ENCODE results near the gene TECPR2.

TECPR2 gene

DNA sequence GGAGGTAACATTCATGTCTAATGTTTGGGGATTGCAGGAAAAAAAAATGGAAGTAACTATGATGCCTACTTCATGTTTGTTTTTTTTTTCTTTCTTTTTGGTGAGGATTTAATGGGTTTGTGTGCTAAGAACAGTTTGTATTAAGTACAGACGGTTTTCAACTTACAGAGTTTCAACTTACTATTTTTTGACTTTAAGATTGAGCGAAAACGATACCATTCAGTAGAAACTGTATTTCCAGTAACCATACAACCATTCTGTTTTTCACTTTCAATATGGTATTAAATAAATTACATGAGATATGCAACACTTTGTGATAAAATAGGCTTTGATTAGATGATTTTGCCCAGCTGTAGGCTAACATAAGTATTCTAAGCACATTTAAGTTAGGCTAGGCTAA lies 10.4 kb downstream of the TECPR2 start:
- no peak for DNase-seq (ENCODE audit: low read depth)

DNA sequence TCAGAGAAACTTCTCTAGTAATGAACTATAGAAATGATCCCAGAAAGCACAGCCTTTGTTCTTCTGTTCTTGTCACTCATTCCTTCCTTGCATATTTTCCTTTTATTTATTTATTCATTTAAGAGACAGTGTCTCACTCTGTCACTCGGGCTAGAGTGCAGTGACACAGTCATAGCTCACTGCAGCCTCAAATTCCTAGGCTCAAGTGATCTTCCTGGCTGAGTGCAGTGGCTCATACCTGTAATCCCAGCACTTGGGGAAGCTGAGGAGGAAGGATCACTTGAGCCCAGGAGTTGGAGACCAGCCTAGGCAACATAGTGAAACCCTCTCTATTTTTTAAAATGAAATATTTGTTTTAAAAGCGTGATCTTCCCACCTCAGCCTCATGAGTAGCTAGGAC lies 11.5 kb downstream of the TECPR2 start:
- no peak for DNase-seq (ENCODE audit: low read depth)

DNA sequence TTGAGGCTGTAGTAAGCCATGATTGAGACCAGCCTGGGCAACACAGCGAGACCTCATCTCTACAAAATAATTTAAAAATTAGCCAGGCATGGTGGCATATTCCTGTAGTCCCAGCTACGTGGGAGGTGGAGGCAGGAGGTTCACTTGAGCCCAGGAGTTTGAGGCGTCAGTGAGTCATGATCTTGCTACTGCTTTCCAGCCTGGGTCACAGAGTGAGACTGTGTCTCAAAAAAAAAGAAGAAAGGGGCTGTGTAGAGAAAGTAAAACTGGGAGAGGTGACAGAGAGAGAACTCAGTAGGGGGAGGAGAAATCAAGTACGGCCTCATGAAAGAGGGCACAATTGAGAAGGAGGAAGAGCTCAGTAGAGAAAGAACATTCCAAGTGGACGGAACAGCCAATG lies 12.4 kb downstream of the TECPR2 start:
- no peak for DNase-seq (ENCODE audit: low read depth)

DNA sequence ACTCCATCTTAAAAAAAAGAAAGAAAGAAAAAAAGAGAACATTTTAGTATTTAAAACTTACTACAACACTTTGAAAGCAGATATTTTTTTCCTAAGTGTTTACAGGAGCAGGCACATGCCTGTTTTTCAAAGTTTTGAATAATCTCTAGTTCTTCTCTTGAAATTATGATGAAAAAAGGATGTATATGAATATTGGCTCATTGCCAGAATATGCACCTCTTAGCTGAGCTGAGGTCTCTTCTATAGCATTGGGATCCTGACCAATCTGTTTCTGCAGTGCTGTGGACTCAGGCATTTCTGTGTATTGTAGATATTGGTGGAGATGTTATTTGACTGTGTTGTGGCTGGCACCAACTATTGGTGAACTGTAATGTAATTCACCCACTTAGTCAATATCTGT lies 15.0 kb downstream of the TECPR2 start:
- DNase-seq (ENCODE audit: low read depth): no peak

DNA sequence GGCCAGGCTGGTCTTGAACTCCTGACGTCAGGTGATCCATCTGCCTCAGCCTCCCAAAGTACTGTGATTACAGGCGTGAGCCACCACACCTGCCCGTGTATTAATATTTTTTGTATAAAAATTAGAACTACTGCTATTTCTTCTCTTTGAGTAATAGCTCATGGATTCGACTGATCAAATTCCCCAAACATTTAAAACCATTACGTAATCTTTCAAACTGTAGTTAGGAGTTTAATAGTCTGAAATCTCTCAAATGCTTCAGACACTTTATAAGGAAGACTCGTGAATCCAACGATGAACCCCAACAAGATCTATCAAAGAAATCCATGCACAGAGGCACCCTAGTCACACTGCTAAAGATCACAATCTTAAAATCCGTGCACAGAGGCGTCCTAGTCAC lies 16.1 kb downstream of the TECPR2 start:
- DNase-seq (ENCODE audit: low read depth): no peak

DNA sequence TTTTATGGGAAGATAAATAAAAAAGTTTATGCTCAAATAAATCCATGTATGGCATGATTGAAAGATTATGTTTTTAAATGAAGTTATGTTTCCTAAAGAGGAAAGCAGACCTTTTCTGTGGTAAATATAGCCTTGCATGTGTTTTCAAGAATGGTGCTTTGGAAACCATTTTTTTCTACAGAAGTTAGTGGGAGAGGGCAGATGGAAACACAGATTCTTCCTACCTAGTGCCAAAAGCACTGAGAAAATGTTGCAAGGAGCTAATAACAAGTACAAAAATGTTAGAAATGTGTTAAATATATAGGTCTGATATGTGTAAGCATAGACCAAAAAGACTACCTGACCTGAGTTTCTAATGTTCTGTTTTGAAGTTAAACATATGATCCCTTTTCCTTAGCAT lies 24.3 kb downstream of the TECPR2 start:
- DNase-seq (ENCODE audit: low read depth): no peak

DNA sequence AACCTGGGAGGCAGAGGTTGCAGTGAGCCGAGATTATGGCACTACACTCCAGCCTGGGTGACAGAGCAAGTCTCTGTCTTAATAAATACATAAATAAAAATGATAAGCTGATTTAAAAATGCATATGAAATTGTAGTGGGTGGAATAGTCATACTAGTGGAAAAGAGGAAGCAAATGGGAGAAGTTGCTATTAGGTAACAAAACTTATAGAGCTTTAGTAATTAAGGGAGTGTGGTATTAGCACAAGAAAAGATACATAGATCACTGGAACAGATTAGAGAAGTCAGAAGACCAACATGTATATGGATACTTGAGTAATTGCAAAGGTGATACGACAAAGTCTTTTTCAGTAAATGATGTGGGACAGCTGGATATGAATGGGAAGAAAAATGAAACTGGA lies 26.5 kb downstream of the TECPR2 start:
- no peak for DNase-seq (ENCODE audit: low read depth)

DNA sequence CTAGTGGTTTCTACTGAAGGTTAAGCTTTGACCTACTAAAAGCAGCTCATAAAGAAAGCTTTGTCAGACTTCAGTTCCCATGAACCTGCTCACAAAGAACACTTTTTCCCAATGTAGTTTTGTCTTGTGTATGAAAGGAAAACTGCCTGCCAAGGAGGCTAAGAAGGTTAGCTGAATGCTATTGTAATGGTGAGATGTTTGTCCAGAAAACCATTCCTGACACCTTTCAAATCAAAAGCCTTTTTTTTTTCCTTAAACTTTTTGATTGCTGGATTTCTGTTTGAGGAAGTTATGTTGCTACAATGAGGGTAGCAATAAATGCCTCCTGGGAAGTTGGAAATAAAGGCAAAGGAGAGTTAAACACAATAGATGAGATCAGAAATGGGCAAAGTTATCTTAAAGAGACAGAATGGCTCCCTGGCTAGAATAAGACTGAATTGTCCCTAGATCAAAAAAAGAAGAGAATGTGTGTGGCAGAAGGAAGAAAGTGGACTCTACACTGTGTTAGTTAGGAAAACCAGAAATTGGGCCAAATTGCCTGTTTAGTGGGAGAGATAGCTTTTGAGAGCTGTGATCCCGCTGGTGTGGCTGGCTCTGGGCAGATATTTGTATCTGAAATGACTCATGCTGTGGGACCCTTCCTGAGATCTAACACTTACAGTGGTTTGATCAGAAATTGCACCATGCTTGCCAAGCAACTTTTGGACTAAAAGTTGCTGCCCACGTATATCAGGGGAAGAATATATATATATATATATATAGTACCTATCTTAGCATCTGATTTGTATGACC lies 27.5 kb downstream of the TECPR2 start:
- DNase-seq (ENCODE audit: low read depth): no peak

DNA sequence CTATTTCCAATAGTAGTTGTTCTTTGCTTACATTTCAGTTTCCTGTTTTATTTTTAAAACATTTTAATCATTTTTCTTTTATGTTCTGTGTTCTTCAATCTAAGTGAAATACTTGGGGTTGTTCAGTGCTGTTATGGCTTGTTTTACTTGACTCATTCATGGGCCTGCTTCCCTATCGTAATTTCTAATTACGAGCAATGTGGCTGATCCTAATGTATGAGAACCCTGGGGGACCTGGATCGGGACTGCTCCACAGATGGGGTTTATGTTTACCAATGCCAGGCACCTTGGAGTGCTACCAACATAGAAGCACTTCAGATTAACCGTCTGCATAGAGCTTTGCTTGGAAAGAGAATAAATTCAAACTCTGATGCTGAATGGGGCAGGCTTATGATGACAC lies 29.8 kb downstream of the TECPR2 start:
- no peak for DNase-seq (ENCODE audit: low read depth)

DNA sequence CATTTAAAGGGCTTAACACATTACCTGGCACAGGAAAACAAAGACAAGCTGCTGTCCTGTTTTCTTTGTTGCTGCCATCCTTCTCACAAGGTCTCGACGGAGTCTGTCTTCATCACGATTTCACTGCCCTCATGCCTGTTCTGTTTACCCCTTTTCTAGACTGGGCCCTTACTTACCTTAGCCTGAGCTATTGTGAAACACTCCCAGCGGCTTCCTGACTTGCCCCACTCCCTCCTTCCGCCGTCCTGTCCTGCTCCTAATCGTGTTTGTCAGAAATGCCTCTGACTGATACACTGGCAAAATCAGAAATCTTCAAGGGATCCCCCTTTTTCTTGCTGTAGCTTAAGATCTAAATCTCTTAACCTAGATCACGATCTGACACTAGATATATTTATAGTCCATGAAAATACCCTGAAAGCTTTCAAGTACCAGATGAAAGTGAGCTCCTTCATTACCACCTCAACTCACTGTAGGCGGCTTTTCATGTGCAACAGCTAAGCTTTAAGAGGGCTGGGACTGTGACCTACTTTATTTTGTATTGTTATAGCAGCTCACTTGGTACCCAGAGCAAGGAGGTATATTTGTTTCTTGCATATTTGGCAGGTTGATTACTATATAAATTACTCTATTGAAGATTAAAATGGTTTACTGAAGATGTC lies 32.1 kb downstream of the TECPR2 start:
- DNase-seq (ENCODE audit: low read depth): no peak

DNA sequence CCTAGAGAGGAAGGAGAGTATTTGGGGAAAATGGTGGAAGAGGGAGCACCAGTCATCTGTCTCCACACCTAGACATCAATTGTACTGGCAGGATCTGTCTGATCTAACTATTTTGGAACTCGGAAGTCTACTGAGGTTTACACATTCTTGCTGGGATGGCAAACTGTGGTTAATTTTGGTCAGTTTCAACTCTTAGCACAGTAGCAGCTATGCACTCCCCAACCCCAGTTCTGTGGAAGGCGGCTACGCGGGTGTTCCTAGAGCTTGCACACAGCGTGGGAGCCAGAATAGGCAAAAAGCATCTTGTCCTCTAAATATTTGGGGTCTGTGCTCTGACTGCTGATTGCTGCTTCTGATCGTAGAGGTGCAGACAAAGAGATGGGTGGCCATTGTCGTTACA lies 33.8 kb downstream of the TECPR2 start:
- DNase-seq (ENCODE audit: low read depth): no peak

DNA sequence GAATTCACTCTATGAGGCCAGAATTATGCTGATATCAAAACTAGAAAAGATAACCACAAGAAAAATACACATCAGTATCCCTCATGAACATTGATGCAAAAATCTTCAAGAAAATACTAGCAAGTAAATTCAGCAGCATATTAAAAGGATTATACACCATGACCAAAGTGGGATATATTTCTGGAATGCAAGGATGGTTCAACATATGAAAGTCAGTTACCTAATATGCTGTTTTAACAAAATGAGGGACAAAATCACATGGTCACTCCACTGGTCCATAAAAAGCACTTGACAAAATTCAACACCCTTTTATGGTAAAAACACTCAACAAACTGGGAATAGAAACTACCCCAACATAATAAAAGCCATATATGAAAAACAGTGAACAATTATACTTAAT lies 40.3 kb downstream of the TECPR2 start:
- DNase-seq (ENCODE audit: low read depth): no peak

DNA sequence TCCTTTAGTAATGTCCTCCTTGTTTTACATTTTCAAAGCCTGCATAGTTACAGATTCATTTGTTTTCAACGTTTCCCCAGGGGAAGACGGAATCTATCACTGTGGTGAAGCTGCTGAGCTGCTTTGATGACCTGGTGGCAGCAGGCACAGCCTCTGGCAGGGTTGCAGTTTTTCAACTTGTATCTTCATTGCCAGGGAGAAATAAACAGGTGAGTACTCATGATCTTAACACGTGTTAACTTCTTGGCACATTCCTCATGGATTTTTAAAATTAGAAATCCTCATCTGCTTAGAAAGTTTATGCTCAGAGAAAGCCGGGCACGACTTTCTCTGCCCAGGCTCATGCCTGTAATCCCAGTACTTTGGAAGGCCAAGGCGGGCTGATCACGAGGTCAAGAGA lies 44.5 kb downstream of the TECPR2 start:
- DNase-seq (ENCODE audit: low read depth): no peak

DNA sequence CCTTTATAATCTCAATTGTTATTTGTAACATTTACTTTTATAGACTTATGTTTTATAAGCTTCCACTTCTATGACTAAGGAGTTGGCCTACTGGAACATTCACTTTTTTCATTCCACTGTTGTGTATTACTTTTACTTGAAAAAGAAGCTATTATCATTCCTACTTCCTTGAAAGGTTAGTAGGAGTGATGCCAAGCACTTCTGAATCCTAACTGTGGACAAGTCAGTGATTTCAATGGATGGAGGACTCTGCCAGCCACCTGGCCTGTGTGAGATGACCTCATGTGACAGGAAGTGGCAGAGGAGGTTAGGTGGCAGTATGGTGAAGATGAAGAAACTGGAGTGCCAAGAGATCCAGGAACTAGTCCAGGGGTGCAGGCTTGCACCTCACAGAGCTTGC lies 46.0 kb downstream of the TECPR2 start:
- DNase-seq (ENCODE audit: low read depth): no peak

DNA sequence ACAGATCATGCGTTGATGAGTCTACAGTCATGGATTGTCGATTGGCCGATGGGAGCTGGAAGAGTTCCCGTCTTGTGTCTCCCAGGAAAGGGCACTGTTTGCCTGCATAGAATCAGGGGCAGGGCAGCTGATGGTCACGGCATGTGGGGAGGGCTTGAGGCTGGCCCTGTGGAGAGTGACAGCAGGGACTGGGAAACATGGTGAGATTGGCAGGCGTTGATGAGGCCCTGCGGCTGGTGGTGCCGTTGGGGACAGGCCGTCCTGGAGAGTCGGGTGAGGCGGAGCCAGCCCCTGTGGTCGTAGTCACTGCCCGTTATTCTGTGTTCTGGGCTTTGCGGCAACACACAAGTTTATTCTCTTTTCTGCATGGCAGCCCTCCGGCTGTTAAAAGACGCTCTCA lies 52.9 kb downstream of the TECPR2 start:
- DNase-seq (ENCODE audit: low read depth): no peak

DNA sequence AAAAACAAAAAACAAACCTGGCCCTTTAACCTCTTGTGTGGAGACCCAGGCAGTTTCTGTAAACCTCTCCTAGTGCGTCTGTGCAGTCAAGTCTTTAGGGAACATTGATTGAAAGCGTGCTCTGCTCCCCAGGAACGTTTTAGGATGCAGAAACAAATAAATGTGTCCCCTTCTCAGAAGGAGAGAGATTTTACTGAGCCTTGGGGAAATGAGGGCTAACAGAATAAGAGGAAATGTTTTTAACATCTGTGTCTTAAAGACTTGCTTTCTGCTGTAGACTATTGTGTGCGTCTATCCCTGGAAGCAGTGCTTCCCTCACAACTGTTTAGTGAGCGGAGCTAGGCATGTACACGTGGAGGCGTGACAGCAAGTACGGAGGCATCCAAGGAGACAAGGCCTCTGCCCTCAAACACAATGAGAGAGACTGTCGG lies 54.3 kb downstream of the TECPR2 start:
- DNase-seq (ENCODE audit: low read depth): no peak

DNA sequence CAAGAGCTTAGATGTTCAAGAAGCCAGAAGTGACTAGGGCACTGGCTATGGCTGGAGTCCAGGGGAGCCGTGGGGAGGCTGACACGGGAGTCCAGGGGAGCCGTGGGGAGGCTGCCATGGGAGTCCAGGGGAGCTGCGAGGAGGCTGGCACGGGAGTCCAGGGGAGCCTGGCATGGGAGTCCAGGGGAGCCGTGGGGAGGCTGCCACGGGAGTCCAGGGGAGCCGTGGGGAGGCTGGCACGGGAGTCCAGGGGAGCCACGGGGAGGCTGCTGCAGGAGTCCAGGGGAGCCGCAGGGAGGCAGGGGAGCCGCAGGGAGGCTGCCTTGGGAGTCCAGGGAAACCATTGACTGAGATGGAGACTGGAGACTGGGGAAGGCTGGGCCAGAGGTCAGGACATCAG lies 54.9 kb downstream of the TECPR2 start:
- no peak for DNase-seq (ENCODE audit: low read depth)

DNA sequence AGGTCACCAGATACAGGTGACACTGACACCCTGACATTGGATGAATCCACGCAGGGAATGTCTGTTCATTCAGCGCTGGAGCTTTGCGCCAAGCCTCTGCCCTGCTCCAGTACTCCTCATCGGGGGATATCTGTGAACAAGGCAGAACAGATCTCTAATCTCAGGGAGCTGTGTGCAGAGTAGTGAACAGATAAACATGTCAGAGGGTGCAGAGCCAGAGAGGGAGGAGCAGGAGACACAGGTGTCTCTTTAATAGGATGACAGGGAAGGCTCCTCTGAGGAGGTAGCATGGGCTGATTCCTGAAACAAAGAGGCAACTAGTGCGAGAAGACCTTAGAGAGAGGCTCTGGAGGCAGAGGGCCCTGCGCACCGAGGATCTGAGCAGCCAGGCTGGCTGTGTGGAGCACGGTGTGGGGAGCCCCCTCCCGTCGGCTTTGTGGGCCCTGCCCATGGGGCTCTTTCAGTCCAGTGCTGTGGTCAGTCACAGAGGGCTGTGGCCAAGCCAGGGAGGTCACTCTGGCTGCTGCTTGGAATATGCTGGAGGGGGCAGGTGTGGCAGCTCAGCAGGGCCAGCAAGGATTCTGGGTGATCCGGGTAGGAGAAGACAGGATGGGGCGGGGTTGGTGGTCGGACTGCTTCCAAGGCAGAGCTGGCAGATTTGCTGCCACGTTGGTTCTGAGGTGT lies 55.6 kb downstream of the TECPR2 start:
- DNase-seq (ENCODE audit: low read depth): no peak

DNA sequence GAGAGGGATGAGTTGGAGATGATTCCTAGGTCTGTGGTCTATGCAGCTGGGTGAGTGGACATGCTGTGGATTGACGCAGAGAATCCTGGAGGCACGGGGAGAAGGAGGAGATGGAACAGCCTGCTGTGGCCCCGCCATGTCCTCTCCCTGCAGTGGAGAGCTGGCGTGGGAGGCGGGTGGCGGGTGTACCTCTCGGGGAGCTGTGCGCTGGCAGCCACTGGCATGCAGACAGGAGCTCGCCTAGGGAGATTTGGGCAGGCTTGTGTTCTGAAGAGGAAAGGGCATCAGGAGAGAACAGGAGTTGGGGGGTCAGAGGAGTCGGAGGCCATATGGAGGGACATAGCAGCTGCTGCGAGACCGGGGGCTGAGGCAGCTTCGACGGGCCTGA lies 56.1 kb downstream of the TECPR2 start:
- DNase-seq (ENCODE audit: low read depth): no peak

DNA sequence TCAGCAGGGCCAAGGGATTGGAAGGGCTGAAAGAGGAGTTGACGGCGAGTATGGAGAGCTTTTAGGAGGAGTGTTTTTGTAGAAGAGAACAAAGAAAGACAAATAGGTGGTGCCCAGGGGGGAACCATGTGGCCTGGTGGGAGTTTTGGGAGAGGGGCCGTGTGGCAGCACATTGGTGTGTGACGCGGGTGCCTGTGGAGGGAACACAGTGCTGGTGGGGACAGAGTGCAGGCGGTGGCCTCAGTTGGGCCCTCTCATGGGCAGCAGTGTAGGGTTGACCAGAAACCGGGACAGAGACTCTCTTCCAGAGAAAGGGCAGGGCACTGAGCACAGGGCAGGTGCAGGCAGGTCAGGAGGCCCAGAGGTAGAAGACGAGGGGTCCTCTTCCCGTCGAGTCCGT lies 56.5 kb downstream of the TECPR2 start:
- DNase-seq (ENCODE audit: low read depth): no peak

DNA sequence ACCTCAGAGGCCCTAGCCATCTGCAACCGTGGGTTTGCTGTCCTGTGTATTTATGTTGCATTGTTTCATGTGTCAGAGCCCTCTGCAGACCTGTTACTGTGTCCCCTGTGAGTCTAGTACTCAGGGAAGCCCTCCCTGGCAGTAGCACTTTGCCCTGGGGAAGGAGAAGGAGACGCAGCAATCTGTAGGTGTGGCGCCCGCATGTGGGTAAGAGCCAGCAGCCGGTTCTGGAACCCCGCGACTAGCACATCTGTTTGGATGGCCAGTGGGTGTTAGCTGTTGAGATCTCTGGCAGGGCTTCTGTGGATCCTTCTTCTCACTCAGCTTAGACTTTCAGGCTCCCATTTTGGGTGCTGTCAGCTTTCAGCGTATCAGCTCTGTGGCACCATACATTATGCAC lies 57.0 kb downstream of the TECPR2 start:
- no peak for DNase-seq (ENCODE audit: low read depth)

DNA sequence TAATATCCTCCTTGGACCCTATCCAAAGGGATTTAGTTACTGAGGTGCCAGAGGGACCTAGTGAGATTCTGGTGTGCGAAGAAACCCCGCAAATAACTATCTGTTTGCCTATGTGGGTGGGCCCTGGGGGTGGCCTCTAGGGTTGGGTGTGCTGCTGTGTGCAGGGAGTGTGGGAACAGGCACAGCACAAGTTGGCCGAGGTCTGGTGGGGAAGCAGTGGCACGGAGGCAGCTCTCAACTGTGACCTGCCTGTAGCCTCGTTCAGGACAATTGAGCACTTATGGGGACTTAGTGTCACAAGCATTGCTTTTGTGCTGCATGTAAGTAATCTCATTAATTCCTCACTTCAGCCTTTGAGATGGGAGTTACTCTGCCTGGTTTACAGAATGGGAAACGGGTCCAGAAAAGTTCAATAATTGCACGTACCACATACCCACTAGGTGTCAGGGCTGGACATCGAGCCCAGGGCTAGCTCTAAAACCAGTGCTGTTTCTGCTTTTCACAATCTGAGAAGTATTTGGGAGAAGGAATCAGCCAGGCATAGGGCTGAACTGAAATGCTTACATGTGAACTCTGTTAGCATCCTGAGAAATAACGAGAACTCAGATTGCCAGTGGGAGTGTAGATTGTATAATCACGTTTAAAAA lies 58.8 kb downstream of the TECPR2 start:
- no peak for DNase-seq (ENCODE audit: low read depth)

DNA sequence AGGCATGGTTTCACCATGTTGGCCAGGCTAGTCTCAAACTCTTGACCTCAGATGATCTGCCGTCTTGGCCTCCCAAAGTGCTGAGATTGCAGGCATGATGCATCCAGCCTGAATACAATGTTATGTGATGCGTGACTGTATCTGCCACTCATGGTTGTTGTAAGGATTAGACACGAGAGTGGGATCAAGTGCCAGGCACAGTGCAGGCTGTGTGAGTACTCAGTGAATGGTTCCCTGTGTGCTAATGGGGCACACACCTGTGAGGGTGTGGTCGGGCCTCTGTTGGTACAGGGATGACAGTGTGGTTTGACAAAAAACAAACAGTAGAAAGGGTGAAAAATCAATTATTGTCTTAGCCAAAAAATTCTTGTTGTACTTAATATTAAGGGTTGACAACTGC lies 61.8 kb downstream of the TECPR2 start:
- no peak for DNase-seq (ENCODE audit: low read depth)
